Endometrial microvascular endothelial cells (primary cell): Measurements from ENCODE around the gene TOMM22. TPM values are rescaled to one million over a fixed set of nuclear protein-coding genes. Genes with fewer than 3 reads are reported as not detected.

Experiments used
- in situ Hi-C: cut with HindIII; loops from 2 replicates; pipeline ENCODE4 v1.10.0; 2017; ENCODE audit warnings: low sequenced_read_pairs, low pct_unique_long_range_greater_than_20kb; ENCODE audit errors: inconsistent ontology term
- total RNA-seq: library from RNA; depleted of rRNA; stranded (reverse); fragments of >200 nt; gene quantifications from one replicate; pipeline ENCODE4 v1.2.3, GENCODE V29; 2015; ENCODE audit errors: inconsistent ontology term

TOMM22 gene
- total RNA-seq, 1 donor from 2014 or later = 123 TPM

GRCh38 chr22:38694049-38694448 is 12.3 kb downstream of the TOMM22 start:
- in situ Hi-C loops = no loop called here

DNA sequence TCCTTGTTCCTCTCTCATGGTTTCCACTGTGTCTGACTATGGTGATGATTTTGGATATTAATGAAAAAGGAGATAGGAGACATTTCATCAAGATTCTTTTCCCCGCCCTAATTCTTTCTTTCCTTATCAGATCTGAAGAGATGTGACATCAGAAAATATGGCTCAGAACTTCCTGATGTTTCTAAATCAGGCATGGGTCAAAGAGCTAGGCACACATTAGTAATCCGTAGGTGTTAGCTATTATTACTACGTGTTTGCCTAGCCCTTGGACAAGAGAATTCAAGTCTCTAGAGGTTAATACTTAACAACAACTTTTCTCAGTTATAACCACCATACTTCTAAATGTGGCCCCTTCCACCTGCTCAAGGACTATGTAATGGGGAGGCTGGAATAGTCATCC is 13.2 kb downstream of the TOMM22 start:
- in situ Hi-C loops = no loop called here

DNA sequence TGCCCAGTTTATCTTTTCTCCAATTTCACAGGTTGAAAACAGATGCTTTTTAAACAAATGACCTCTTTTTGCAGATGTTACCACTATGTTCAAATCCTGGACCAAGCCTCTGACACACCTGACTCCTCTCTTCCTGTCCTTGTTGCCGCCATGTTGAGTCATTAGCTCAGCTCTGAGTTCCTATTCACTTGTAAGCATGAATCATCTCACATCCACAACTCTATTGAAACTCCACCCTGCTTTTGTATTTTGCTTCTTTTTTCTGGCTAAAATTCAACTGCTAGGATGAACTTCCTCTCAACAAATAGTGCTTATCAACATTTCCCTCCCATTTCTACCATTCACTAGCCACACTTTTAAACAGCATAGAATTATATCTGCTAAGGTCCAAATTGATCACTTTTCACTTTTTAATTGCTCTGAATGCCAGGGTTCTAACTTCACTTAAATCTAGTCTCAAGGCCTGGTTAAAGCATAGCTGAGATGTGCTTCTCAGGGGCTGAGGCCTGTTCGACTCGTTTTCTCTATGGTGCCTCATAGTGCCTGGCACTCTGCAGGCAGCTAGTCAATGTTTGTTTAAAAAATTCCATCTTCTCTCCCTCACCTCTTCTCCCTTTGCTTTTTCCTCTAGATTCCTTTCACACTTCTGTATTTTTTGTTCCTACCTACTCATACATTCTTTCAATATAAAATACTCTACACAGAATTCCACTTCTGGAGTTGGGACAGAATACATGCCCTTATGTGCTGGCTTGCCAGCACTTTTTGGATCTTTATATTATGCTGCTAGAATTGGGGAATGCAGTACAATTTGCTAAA is 15.1 kb downstream of the TOMM22 start:
- in situ Hi-C loops = no loop called here

GRCh38 chr22:38697425-38698089 is 15.8 kb downstream of the TOMM22 start:
- in situ Hi-C loops = no loop called here

DNA sequence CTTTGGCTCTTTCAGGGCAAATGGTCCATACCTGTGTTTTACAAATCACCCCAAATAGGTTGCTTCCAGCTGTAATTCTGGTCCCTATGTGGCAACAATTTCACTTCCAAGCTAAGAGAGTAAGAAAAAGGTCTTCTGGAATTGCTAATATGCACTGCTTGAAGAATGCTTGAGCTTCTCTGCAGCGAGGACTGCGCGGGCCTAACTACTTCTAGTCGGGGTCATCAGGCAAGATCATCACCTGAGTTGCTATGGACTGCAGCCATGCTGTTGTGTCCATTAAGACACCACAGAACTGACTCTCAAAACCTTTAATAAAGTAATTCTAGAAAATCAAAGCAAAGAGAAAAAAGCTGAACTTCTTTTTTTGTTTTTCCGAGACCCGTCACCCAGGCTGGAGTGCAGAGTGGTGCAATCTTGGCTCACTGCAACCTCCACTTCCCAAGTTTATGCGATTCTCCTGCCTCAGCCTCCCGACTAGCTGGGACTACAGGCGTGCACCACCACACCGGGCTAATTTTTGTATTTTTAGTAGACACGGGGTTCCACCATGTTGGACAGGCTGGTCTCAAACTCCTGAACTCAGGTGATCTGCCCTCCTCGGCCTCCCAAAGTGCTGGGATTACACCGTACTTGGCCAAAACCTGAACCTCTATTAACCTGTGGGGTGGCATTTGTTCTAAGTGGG is 16.8 kb downstream of the TOMM22 start:
- in situ Hi-C loops = no loop called here

- in situ Hi-C loops = no loop called here
Observed at GRCh38 chr22:38699143-38699542, 17.4 kb downstream of the TOMM22 start.

DNA sequence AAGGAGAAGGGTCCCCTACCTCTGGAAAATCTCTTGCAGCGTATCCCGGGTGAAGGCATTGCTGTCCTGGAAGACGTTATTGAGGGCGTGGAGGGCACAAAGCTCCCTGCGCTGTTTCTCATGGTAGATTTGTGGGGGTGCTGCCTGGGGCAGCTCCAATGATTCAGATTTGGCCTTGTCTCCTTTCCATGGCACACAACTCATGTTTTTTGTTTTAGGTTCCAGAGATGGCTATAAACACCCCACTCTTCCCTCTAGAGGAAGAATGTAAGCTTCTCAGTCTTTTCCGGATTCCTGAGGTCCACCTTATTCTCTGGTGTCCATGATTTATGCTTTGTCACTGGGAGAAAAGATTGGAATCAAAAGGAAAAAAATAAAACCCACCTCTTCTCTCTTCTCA is 18.0 kb downstream of the TOMM22 start:
- in situ Hi-C loops = no loop called here

GRCh38 chr22:38700270-38700788 is 18.6 kb downstream of the TOMM22 start:
- in situ Hi-C loops = no loop called here

DNA sequence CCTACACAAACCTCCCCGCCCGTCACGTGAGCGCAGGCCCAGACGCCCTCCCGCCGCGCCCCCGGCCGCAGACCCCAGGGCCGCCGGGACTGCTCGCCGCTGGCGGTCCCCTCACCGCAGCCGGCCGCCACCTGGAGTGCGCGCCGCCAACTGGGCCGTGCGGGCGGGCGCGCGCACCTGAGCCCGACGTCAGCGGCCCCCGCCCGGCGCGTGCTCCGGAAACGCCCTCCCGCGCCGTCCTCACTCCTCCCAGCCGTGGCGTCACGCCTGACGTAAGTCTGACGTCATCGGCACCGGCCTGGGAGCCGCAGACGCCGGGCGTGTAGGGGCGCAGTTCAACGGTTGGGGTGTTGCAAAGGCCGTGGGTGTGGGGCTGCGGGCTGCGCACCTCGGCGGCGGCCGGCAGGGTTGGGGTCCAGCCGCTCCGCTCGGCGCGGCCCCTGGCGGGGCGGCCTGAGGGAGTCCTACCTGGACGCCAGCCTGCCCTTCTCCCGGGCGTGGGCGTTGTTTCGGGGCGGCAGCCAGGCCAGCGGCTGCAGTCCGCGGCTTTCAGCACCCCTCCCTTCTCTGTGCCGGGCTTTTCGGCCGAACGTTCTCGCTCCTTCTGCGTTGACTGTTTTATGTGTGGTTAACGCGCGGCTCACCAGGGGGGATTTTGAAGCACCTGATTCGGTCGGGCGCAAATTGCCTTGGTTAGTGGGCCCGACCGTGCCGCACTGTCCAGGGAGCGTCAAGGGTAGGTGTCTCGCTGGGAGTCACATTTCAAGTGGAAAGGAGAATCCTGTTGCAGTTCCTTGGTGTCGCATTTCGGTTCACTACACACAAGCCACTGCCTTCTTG is 19.3 kb downstream of the TOMM22 start, which contains the start of gene JOSD1:
Gene JOSD1, minus strand, starts transcription at position 155 of the 840 bp plus-strand sequence. CDS start 956 bp downstream, outside the sequence.
- in situ Hi-C loops = no loop called here

DNA sequence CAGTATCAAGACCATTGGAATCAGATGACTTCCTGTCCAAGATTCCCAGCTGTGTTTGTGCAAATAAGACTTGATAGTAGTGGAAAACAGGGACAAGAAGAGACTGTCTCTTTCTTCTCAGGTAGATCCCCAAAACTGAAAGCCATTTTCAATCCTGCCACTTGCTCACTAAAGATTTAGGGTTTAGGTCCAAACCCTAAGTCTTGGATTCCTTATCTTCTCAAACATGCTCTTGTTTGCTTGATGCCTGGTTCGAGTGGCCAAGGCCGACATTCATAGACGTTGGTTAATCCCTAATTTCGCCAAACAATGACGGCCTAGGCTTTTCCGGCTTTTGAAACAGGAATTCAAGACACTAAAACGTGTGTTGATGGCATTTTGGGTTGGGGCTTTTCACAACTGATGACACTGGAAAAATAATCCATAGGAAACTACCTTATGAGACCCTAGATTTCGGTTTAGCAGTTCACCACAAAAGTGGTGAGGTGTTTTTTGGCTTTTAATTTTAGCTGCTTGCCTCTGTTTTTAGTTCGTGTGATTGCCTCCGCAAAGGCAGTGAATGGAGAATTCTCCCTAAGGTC is 23.0 kb downstream of the TOMM22 start:
- in situ Hi-C loops = no loop called here

DNA sequence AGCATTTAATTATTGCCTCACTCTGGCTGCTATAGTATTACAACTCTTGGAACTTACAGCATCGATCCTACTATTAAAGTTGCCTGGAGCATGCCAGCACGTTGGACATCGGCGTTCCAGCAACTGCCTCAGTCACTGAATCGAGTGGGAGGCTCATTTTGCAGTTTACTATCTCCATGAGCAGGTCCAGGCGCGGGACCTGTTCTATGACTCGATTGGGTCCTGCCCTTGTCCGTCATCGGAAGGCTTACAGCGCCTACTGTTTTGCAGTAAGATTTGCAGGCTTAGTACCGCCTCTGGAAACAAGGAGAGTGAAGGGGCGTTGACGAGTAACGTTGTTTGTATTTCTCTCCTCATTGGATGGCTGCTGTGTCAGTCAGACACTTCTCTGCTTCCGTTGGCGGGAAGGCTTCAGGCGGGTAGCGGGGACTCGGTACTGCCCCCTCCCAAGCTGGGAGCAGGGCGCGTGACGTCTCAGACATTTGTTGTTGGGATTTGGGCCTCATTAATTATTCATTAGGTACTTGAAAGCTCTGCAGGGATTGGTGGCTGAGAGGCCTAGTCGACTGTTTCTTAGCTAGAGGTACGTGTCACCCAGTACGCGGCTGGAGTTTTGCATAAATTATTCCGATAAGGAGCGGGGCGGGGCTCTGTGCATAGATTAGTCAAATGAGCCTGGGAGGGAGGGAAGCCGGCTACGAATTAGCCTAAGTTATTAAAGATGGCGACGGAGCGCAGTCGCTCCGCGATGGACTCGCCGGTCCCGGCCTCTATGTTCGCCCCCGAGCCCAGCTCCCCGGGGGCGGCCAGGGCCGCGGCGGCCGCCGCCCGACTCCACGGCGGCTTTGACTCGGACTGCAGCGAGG is 23.7 kb downstream of the TOMM22 start, which contains the start of gene GTPBP1:
Gene GTPBP1, plus strand, starts transcription at position 710 of the 866 bp plus-strand sequence. Its CDS starts 12 bp downstream, at position 722.
- in situ Hi-C loops = no loop called here

- in situ Hi-C loops = no loop called here
Observed at GRCh38 chr22:38706101-38706900, 24.5 kb downstream of the TOMM22 start.

DNA sequence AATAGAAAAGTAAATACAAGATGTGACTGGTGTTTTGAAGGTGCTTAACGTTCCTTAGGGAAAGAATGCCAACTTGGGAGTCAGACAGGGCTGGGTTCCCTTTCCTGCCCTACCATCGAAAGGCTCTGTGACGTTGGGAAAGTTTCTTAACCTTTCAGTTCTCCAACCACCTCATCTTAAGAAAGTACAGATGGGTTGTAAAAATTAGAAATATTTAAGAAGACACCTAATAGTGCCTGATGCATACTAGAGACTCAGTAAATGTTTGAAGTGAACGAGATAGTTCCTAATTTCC is 25.1 kb downstream of the TOMM22 start:
- in situ Hi-C loops = no loop called here

GRCh38 chr22:38707346-38707745 is 25.6 kb downstream of the TOMM22 start:
- in situ Hi-C loops = no loop called here

GRCh38 chr22:38707984-38708383 is 26.2 kb downstream of the TOMM22 start:
- in situ Hi-C loops = no loop called here

DNA sequence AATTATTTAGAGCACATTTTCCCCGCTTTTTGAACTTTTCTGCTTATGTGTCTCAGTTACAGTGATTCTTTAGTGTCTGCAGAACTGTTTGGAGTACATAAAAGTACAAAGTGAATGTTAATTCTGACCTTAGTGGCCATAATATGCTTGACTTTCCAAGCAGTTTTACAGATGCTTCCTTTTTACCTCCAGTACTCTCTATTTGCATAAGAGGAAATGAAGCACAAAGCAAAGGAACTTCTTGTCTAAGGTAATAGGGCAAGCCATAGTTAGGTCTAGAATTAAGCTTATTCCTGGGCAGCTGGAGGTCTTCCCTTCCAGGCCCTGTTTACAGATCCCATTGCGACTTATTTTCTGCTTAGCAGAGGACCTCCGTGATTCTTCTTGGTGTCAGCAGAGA is 27.5 kb downstream of the TOMM22 start:
- in situ Hi-C loops = no loop called here

DNA sequence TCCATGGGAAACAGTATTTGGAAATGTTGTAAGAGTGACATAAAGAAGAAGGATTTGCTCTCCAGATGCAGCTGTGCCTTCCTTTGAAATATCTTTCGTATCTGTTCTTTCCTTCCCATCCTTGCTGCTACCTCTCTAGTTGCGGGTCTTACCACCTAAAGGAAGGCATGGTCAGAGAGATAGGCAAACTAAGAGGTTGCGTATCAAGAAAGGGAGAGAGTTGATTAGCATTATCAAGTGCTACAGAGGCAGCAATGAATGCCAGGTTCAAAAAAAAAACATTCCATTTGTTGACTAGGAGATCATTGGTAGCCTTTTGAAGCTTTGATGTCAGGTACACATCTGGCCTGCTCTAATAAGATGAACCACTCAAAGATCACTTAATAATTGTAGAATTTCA is 28.6 kb downstream of the TOMM22 start:
- in situ Hi-C loops = no loop called here
